Skin epidermis (tissue), 12 donors: ENCODE results near the gene ZNF14.
"Not testable (repeated sequence)": the region's sequence is repeated elsewhere in the genome, so short reads cannot be mapped to it uniquely, and the experiment has no call there.

Experiments
- H3K27ac ChIP-seq, 21 experiments: fragments of 200-600 bp; sonication (generic) in 11 of 21; one replicate each; pipeline ENCODE4 v1.5.0; 2020; ENCODE audit warnings: mild to moderate bottlenecking in 3 of 21, inconsistent platforms in 2 of 21, moderate library complexity in 2 of 21
- H3K4me3 ChIP-seq, 7 experiments: fragments of 200-600 bp; sonication (generic) in 2 of 7; one replicate each; pipeline ENCODE4 v1.5.0; 2020; ENCODE audit warnings: inconsistent platforms in 2 of 7, mild to moderate bottlenecking in 2 of 7, moderate library complexity in 1 of 7

The ZNF14 gene

DNA sequence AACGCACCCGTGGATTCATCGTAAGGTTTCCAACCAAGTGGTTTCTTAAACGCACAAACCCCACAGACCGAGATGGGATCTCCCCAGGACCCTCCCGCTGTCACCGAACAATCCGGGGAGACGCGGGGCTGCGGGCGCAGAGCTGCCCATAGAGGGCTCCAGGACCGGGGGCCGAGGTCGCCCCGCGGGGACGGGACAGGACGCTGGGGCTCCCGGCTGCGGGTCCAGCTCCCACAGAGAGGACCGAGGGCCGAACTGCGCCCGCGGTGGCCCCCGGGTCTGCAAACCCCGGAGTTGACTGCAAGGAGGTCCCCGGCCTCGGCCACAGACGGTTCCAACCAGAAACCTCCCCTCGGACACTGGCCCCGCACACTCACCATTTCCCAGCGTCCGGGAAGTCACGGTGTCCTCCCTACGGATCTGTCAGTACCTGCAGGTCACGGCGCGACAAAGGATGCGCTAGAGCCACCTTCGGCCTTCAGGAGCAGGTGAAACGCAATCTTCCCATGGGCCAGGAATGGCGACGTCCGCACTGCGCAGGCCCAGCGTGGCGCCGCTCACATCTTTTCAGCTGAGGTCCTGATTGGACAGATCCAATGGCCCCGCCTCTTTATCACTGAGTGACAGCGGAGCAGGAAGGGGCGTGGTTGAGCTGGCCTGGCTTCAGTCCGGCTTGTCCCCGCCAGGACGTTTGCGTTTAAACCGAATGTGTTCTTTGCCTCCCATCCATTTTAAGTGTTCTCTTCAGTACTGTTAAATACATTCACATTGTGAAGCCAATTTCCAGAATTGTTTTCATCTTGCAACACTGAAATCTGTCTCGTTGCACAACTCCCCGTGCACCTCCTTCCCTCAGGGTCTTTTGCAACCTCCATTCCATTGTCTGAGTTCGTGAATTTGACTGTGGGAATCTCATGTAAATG is at the start of gene ZNF14:
Gene ZNF14, minus strand, starts transcription at position 534 of the 923 bp plus-strand sequence. Its CDS starts 154 bp downstream, at position 380.
- peak within 1 kb of the TSS; percentile 29 to 85 (median 75) for H3K27ac ChIP-seq
- H3K4me3 ChIP-seq: peak within 1 kb of the TSS; percentile 60 to 92 (median 83)

DNA sequence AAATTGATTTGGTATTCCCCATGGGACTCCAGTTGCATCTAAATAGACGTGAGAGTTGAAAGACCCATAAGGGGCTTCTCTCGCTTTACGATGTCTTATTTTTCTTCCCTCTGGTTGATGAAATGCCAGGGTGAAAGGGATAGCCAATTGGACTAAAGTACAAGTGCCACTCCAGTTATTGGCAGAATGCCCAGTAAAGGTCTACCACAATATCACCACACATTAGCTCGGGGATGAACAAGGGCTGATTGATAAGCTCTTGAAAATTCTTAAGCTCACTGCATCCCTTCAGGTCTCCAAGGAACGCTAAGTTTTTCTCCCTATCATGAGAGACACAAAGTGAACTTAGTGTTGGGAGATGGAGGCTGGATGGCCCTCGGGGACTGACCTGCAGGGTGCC is 48.9 kb upstream of the ZNF14 start:
- not testable (repeated sequence) for H3K27ac ChIP-seq, H3K4me3 ChIP-seq

DNA sequence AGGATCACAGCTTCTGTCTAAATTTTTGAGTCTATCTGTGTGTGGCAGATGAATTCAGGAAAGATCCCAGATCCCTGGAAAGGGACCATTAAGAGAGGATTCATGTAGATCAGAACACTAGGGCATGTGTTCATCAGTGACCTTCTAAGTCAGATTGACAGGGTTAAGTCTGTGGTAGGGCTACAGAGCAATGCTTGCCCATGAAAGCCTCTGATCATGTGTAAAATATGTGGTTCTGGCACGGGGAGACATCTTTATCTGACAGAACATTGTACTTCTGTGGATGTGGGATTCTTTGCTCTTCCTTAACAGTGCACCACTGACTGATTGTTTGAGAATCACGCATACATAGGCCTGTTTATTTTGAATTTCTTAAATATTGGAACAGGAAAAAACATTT is 45.8 kb upstream of the ZNF14 start:
- Histone ChIP-seq H3K27ac (no peak overlapping the region), H3K4me3 (no peak overlapping the region)

DNA sequence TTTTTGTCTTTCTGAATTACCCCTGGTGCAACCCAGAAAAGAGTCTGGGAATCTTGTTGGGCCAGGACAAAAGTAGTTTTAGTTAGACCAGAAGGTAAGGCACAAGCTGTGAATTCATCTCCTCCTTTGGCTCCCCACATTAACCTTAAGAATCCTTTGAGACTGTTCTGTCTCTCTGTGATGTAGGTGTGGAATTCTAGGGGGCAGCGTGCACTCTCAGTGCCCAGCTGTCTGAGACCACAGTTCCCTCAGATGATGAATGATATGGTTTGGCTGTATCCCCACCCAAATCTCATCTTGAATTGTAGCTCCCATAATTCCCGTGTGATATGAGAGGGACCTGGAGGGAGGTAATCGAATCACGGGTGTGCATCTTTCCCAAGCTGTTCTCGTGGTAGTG is 44.8 kb upstream of the ZNF14 start:
- H3K4me3 ChIP-seq: peak overlapping the region in 1 of 7 experiments; percentile 52

DNA sequence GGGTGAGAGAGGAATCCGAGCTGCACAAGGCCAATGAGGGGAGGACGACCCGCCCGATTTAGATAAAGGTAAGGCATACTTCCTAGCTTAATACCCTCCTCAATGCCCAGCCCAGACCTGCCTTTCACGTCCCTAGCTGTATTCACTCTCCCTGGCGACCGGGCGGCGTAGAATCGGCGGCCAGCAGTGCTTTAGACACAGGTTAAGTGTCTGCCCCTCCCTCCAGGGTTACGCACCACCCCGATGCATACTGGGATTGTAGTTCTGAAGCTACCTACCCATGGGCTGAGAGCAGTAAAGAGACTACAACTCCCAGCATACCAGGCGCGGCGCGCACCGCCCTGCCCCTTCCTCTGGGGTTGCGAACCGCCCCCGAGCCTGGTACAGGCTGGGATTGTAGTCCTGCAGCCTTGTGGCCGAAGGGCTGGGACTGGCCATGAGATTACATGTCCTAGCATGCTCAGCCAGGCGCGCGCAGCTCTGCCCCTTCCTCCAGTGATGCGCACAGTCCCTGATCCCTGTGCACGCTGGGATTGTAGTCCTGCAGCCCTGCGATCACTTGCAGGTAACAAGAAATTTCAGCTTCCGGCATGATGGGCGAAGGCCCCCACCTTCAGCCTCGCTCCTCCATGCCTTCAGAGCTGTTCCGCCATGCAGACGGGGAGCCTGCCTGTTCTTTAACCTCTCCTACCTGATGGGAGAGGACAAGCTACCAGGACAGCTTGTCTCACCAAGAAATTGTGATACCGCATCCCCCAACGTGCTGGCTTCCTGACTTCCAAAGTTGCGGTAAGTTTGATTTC is 43.5 kb upstream of the ZNF14 start:
- H3K27ac ChIP-seq: peak overlapping the region; percentile 33 to 92 (median 80)
- peak overlapping the region; percentile 47 to 75 (median 53) for H3K4me3 ChIP-seq

More for the DNA sequence above, 44.8 kb upstream of the ZNF14 start:
- no peak overlapping the region for H3K27ac ChIP-seq

DNA sequence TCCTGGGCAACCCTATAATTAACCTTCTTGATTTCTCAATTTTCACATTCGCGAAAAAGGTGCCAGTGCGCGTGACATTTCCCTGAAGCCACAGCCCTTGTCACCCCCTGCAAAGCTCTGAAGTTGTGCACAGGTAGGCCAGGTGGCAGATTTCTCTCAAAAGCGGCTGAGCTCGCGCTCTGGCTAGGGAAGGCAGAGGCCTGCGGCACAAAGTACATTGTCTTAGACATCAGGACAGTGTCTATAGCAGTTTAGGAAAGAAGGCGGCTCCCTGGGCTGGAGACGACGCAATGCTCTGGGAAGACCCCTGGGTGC is 42.9 kb upstream of the ZNF14 start:
- Histone ChIP-seq H3K4me3 (peak overlapping the region; percentile 47 to 75 (median 53)), H3K27ac (peak overlapping the region; percentile 33 to 92 (median 79))

DNA sequence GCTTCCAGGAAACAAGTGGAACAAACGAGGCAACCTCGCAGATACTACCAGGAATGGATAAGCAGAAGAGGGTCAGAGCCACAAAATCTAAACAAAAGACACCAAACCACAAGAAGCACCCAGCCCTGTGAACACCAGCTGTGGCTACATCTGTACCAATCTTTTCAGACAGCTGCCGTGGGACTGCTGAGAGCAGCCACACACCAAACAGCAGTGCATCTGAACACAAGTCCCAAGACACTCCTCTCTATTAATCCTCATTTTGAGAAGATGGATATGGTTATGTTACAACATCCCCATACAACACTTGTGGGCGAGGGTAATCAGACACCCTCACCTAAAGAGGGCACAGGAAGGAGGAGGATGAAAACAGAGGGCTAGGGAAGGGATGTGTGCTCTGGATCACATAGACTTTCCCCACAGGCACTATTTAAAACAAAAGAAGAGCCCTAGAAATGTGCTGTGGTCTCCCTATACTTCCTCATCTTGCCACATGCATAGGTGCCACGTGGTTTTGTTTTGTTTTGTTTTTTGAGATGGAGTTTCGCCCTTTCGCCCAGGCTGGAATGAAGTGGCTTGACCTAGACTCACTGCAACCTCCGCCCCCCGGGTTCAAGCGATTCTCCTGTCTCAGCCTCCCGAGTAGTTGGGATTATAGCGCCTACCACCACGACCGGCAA is 41.6 kb upstream of the ZNF14 start:
- H3K27ac ChIP-seq: no peak overlapping the region
- H3K4me3 ChIP-seq: no peak overlapping the region

DNA sequence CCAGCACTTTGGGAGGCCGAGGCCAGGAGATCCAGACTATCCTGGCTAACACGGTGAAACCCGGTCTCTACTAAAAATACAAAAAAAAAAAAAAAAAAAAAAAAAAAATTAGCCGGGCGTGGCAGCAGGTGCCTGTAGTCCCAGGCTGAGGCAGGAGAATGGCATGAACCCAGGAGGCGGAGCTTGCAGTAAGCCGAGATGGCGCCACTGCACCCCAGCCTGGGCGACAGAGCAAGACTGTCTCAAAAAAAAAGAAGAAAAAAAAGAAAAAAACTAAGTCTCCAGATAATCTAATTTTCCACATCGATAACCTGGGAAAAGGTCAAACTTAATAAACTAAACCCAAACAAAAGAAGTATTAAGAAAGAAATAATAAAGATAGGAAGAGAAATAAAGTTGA is 39.1 kb upstream of the ZNF14 start:
- H3K27ac ChIP-seq, H3K4me3 ChIP-seq: not testable (repeated sequence)

DNA sequence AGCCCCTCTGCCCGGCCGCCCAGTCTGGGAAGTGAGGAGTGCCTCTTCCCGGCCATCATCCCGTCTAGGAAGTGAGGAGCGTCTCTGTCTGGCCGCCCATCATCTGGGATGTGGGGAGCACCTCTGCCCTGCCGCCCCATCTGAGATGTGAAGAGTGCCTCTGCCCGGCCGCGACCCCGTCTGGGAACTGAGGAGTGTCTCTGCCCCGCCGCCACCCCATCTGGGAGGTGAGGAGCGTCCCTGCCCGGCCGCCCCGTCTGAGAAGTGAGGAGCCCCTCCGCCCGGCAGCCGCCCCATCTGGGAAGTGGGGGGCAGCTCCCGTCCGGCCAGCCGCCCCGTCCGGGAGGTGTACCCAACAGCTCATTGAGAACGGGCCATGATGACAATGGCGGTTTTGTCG is 37.1 kb upstream of the ZNF14 start:
- H3K27ac ChIP-seq, H3K4me3 ChIP-seq: not testable (repeated sequence)

DNA sequence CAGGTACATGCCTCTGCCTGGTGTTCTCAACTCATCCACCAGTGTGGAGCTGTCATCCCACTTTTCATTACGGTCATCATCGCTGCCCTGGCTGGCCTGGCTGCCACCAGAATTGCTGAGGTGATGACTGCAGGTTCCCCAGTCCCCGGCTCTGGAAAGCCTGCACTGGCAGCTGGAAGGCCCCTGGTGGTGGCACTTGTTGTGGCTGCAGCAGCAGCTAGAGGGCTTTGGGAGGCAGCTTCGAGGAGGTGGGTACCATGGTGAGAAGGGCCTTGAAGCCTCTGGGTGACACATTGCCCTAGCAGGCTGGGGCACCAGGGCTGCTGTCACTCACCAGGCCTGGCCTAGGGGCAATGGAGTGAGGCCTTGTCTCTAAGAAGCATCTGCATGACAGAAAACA is 25.3 kb upstream of the ZNF14 start:
- H3K4me3 ChIP-seq: no peak overlapping the region
- no peak overlapping the region for H3K27ac ChIP-seq

DNA sequence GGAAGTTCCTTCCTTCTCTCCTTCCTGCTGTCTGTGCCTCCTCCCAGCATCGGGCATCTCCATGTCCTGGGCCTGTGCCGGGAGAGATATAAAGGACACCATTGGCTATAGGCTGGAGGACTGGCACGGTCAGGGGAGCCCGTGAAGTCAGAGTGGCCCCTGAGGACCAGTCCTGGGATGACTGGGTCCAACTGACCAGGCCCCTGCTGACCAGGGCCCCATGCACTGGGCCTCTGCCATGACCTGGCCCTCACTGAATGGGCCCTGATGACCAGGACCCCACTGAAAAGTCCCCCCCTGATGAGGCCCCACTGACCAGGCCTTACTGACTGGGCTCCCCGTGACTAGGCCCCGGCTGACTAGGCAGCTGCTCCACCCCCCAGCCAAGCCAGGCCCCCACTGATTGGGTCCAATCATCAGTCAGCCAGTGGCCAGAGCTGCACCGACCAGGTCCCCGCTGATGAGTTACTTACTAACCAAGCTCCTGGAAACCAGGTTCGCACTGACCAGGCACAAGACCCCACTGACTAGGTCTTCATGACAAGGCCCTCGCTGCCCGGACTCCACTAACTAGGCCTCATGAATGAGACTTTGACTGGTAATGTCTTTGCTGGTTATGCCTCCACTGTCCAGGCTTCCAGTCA is 20.0 kb upstream of the ZNF14 start:
- Histone ChIP-seq H3K27ac (no peak overlapping the region), H3K4me3 (no peak overlapping the region)

DNA sequence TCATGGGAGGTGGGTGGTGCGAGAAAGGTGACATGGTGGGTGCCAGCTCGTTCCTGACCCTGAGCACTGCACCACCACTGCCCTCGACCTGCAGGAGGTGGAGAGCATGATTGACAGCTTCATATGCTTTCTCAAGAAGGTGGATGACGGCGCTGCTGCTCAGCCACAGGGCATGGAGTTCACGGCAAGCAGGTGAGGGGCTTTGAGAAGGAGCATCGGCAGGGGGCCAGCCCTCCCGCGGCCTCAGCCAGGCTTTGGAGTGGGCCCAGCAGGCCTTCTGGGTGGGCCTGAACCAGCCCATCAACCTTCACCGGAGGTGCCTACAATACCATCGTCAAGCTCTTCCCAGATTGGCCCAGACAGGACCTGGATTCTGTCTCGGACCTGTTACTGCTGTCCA is 18.9 kb upstream of the ZNF14 start:
- no peak overlapping the region for H3K4me3 ChIP-seq
- H3K27ac ChIP-seq: no peak overlapping the region

DNA sequence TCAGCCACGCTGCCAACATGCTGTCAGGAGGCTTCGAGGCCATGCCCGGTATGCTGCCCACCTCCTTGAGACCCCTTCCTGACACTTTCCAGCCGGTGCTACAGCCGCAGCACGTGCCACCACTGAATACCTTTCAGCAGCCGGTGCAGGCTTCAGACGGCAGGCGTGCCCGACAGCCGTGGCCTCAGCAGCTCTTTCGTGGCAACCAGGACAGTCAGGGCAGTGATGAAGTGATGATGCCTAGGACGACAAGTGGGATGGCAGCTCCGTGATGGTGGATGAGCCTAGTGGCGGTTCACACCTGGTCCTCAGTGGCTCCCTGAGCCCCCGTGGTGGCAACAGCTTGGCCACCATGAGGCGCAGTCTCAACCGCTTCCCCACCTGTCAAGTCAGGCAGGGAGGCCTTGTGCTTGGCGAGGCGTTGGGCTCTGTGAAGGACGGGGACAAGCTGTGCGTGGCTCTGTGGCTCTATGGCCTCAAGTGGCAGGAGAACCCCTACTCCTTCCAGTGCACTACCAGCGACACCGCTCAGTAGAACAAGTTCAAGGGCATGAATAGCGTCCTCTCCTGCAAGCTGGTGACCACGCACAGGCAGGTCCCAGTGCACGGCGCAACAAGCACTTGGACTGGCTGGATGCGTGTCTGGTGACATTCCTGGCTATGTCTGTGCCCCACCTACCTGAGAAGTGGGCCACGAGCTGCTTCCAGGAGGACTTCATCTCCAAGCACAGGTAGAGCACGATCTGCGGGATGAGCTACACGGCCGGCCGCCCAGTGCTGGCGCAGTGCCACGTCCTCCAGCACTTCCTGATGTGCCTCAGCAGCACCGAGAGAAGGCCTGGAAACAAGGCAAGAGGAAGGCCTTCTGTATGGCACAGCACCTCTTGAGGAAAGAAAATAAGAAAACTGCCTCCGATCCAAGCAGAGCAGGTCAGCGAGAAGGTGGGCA is 18.2 kb upstream of the ZNF14 start:
- Histone ChIP-seq H3K27ac (no peak overlapping the region), H3K4me3 (no peak overlapping the region)

DNA sequence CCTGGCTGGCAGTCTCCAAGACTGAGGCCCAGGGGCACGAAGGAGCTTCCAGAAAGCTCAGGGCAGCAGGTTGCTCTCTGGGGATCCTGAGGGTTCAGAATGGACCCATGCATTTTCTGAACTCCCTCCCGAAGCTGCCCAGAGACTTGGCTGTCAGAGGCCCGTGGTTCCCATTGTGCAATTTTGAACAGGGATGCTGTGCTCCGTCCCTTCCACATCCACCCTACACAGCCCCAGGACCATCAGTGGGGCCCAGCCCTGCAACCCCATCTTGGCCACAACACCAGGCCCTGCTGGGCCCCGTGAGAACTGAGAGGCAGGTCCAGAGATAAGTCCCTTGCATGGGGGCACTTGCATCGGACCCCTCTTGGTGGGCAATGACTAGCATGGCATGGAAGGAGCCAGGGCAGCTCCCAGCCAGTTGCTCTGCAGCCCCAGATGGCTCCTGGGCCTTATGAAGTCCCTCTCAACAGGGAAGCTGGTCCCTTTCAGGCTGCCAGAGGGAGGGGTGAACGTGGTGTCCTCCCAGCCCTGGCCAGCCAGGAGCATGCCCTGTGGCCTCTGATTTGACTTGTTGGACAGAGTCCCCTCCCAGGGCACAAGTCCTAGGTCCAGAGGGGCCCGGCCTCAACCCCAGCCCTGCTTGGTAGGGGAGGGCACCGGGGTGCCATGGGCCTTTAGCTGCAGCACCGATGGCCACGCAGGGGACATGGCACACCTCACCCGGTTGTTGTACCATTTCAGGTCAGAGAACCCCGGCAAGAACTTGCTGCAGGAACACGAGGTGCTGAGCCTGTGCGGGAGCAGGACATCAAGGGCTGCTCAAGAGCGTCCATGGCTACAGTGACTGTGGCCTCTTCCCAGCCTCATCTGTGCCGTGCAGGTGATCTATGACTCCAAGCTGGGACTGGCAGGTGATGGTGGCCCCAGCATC is 17.3 kb upstream of the ZNF14 start:
- no peak overlapping the region for H3K4me3 ChIP-seq
- no peak overlapping the region for H3K27ac ChIP-seq

DNA sequence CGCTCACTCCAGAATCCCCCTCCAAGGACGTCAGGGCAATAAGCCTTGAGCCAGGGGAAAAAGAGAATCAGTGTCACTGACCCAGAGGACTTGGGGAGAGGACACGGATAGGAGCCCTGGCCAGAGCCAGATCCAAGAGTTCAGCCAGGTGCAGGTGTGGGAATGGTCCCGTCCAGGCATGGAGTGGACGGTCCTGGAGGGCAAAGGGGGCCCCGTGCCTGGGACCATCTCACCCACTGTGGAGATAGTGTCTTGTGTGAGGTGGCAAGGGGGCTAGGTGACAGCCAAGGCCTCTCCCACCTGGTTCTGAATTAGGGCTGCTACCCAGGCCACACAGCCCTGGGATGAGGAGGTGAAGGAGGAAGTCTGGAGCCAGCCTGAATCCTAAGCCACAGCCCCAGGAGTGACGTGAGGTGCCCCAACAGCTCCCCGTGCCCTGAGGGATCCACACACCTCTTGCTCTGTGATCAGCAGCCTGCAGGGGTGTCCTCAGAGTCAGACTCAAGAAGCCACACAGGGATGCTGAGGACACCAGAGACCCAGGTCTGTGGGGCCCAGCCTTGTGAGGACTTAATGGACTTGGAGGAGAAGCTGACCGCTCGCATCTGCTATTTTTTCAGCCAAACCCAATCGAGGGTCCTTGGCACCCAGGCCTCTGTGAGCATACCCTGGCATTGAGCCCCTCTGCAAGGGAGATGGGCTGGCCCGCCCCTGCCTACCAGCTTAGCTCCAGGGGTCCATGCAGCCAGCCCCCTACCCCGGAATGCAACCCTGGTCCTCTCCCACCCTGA is 16.4 kb upstream of the ZNF14 start:
- H3K4me3 ChIP-seq: no peak overlapping the region
- no peak overlapping the region for H3K27ac ChIP-seq

DNA sequence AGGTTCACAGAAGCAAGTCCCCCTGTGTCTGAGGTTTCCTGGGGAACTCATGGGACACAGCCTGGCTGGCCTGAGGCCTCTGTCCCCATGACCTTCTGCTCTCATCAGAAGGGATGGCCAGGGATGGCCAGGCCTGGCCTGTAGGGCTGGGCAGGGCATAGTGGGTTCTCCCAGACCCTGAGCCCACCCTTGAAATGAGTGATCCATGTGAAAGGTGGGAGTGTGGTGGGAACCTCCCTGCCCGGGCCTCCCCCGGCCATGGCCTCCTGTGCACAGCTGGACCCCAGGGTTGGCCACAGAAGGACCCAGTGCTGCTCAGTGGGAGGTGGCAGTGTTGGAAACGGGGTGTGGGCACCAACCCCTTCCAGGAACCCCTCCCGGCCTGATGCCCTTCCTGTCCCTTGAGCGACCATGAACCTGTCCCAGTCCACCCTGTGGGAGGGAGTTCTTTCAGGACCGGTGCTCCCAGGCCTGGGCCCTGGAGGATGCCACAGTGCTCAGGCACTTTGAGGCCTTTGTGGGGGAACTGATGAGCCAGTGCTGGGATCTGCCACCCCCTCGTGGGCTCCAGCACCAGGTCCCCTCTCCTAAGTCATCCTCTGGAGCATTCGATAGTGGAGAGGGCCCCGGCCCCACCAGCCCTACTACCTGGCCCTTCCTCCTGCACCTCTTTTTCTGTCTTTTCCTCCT is 15.5 kb upstream of the ZNF14 start:
- H3K4me3 ChIP-seq: no peak overlapping the region
- H3K27ac ChIP-seq: no peak overlapping the region
